Chondrocyte (in vitro differentiated cells): ENCODE measurements around the gene EWSR1. TPM values are rescaled to one million over a fixed set of nuclear protein-coding genes. Genes with fewer than 3 reads are reported as not detected.

Source experiments
- DNase-seq: peaks from one replicate; pipeline ENCODE4 v3.0.0; 2021; ENCODE audit warnings: mixed read lengths, low spot score
- H3K27ac Mint-ChIP-seq: one replicate; pipeline ENCODE4 v1.8.0; 2021; ENCODE audit warnings: mild to moderate bottlenecking, moderate library complexity, mixed read lengths; ENCODE audit not compliant: unreplicated experiment
- H3K27me3 Mint-ChIP-seq: 2 replicates; pipeline ENCODE4 v1.8.0; 2021; ENCODE audit warnings: low read depth, mixed read lengths
- H3K36me3 Mint-ChIP-seq: 2 replicates; pipeline ENCODE4 v1.8.0; 2021; ENCODE audit warnings: low read depth, mixed read lengths
- H3K4me1 Mint-ChIP-seq: 2 replicates; pipeline ENCODE4 v1.8.0; 2021; ENCODE audit warnings: low read depth, mild to moderate bottlenecking, mixed read lengths
- H3K4me3 Mint-ChIP-seq: one replicate; pipeline ENCODE4 v1.8.0; 2021; ENCODE audit warnings: mild to moderate bottlenecking, moderate library complexity, mixed read lengths; ENCODE audit not compliant: unreplicated experiment
- H3K9me3 Mint-ChIP-seq: 2 replicates; pipeline ENCODE4 v1.8.0; 2021; ENCODE audit warnings: low read depth, mixed read lengths
- CTCF ChIP-seq: fragments of 200-600 bp; sonication (generic); IDR thresholded peaks from 2 replicates; pipeline ENCODE4 v1.5.0; 2021; ENCODE audit warnings: antibody characterized with exemption, mild to moderate bottlenecking, moderate library complexity
- total RNA-seq: library from RNA; stranded (reverse); gene quantifications from 3 replicates; pipeline ENCODE4 v1.2.1, GENCODE V29; 2021

The EWSR1 gene
- total RNA-seq, 1 donor from 2014 or later, result 139 TPM

- Mint-ChIP-seq H3K27ac (no peak overlapping the region), H3K4me3 (no peak overlapping the region), H3K9me3 (no peaks in the 10 kb centered on the region), H3K4me1 (peaks cover 12% of the 10 kb centered on the region), H3K36me3 (peaks cover 44% of the 10 kb centered on the region), H3K27me3 (no peaks in the 10 kb centered on the region)
- no peak for DNase-seq
- no peak for TF ChIP-seq CTCF
Observed at GRCh38 chr22:29336751-29337490, 68.9 kb downstream of the EWSR1 start.

GRCh38 chr22:29337631-29338284, 69.7 kb downstream of the EWSR1 start:
- H3K4me3 Mint-ChIP-seq, result no peak overlapping the region
- peaks cover 47% of the 10 kb centered on the region for H3K36me3 Mint-ChIP-seq
- H3K9me3 Mint-ChIP-seq, result no peaks in the 10 kb centered on the region
- H3K27ac Mint-ChIP-seq, result no peak overlapping the region
- no peak for DNase-seq
- H3K27me3 Mint-ChIP-seq, result no peaks in the 10 kb centered on the region
- H3K4me1 Mint-ChIP-seq, result peaks cover 12% of the 10 kb centered on the region
- no peak for TF ChIP-seq CTCF

- TF ChIP-seq CTCF, result no peak
- no peak overlapping the region for H3K27ac Mint-ChIP-seq
- no peak for DNase-seq
Observed at GRCh38 chr22:29338398-29338797, 70.3 kb downstream of the EWSR1 start.

GRCh38 chr22:29339381-29340235, 71.5 kb downstream of the EWSR1 start:
- peaks cover 28% of the 10 kb centered on the region for H3K4me1 Mint-ChIP-seq
- no peak overlapping the region for H3K27ac Mint-ChIP-seq
- H3K4me3 Mint-ChIP-seq, result no peak overlapping the region
- peaks cover 44% of the 10 kb centered on the region for H3K36me3 Mint-ChIP-seq
- DNase-seq, result no peak
- H3K9me3 Mint-ChIP-seq, result no peaks in the 10 kb centered on the region
- no peak for TF ChIP-seq CTCF
- no peaks in the 10 kb centered on the region for H3K27me3 Mint-ChIP-seq

More at GRCh38 chr22:29338398-29338797, 70.3 kb downstream of the EWSR1 start:
- H3K9me3 Mint-ChIP-seq, result no peaks in the 10 kb centered on the region
- H3K27me3 Mint-ChIP-seq, result no peaks in the 10 kb centered on the region
- peaks cover 49% of the 10 kb centered on the region for H3K36me3 Mint-ChIP-seq
- H3K4me3 Mint-ChIP-seq, result no peak overlapping the region
- peaks cover 18% of the 10 kb centered on the region for H3K4me1 Mint-ChIP-seq

GRCh38 chr22:29340566-29340965, 72.5 kb downstream of the EWSR1 start:
- Mint-ChIP-seq H3K9me3 (no peaks in the 10 kb centered on the region), H3K36me3 (peaks cover 41% of the 10 kb centered on the region), H3K4me1 (peaks cover 21% of the 10 kb centered on the region), H3K4me3 (no peak overlapping the region), H3K27ac (no peak overlapping the region), H3K27me3 (no peaks in the 10 kb centered on the region)
- no peak for TF ChIP-seq CTCF
- no peak for DNase-seq
